Naive thymus-derived CD4-positive, alpha-beta T cell (primary cell): ENCODE data around the gene PCDHGC5. TPM values are rescaled to one million over a fixed set of nuclear protein-coding genes. Genes with fewer than 3 reads are reported as not detected.

Source experiments
- ATAC-seq: fragments of 150-1000 bp; cut with Tn5 transposase; 2 replicates; pipeline ENCODE4 v1.10.0; 2021; ENCODE audit warnings: mild to moderate bottlenecking, moderate library complexity
- CTCF ChIA-PET: fragments of 350-600 bp; sonication (Branson Sonifier 250); formaldehyde crosslinking; loops from one replicate; lab custom pipeline; 2021; ENCODE audit warnings: antibody characterized with exemption; lab: Charles Lee
- POLR2A ChIA-PET: fragments of 350-600 bp; sonication (Branson Sonifier 250); formaldehyde crosslinking; loops from one replicate; lab custom pipeline; 2021; ENCODE audit warnings: antibody characterized with exemption, inconsistent platforms; lab: Charles Lee
- DNase-seq, 9 donors: peaks; one replicate each; pipeline versions ENCODE4 v3.0.0 to v3.0.0-alpha.2; 2020 to 2022; ENCODE audit warnings: mixed read lengths in 1 of 9
- H3K27ac ChIP-seq: one replicate; pipeline ENCODE4 v1.7.0; 2013; ENCODE audit warnings: mild to moderate bottlenecking, low read depth, low read length, moderate library complexity
- H3K27me3 ChIP-seq, 2 donors: one replicate each; pipeline ENCODE4 v1.7.0; 2013; ENCODE audit warnings: low read length in 2 of 2, mild to moderate bottlenecking in 2 of 2, moderate library complexity in 2 of 2; ENCODE audit not compliant: control insufficient read depth in 2 of 2, insufficient read depth in 2 of 2
- H3K36me3 ChIP-seq, 3 experiments: 1 replicate in 2 of 3; 2 replicates in 1 of 3; pipeline ENCODE4 v1.7.0; 2013; ENCODE audit warnings: low read length in 3 of 3, mild to moderate bottlenecking in 3 of 3, moderate library complexity in 1 of 3; ENCODE audit not compliant: insufficient read depth in 3 of 3, control insufficient read depth in 2 of 3
- H3K4me1 ChIP-seq, 2 donors: one replicate each; pipeline ENCODE4 v1.7.0; 2013; ENCODE audit warnings: low read length in 2 of 2, mild to moderate bottlenecking in 2 of 2, moderate library complexity in 1 of 2; ENCODE audit not compliant: control insufficient read depth in 2 of 2, insufficient read depth in 2 of 2
- H3K4me3 ChIP-seq: 2 replicates; pipeline ENCODE4 v1.7.0; 2013; ENCODE audit warnings: mild to moderate bottlenecking, low read length
- H3K9me3 ChIP-seq, 3 experiments: 1 replicate in 2 of 3; 2 replicates in 1 of 3; pipeline ENCODE4 v1.7.0; 2013; ENCODE audit warnings: low read length in 3 of 3; ENCODE audit not compliant: control insufficient read depth in 2 of 3
- H3K27ac Mint-ChIP-seq, 9 donors: one replicate each; pipeline ENCODE4 v1.8.0; 2020 to 2022; ENCODE audit warnings: mixed read lengths in 9 of 9, mild to moderate bottlenecking in 8 of 9, moderate library complexity in 5 of 9, inconsistent platforms in 2 of 9
- H3K27me3 Mint-ChIP-seq, 5 donors: one replicate each; pipeline ENCODE4 v1.8.0; 2021 to 2022; ENCODE audit warnings: mixed read lengths in 5 of 5, mild to moderate bottlenecking in 1 of 5
- H3K36me3 Mint-ChIP-seq, 5 donors: one replicate each; pipeline ENCODE4 v1.8.0; 2020 to 2022; ENCODE audit warnings: mixed read lengths in 5 of 5, mild to moderate bottlenecking in 3 of 5, inconsistent platforms in 1 of 5
- H3K4me1 Mint-ChIP-seq, 7 donors: one replicate each; pipeline ENCODE4 v1.8.0; 2020 to 2022; ENCODE audit warnings: mixed read lengths in 7 of 7, mild to moderate bottlenecking in 3 of 7, inconsistent platforms in 1 of 7
- H3K4me3 Mint-ChIP-seq, 10 donors: one replicate each; pipeline ENCODE4 v1.8.0; 2020 to 2022; ENCODE audit warnings: mild to moderate bottlenecking in 10 of 10, mixed read lengths in 10 of 10, moderate library complexity in 6 of 10, inconsistent platforms in 2 of 10
- H3K9me3 Mint-ChIP-seq, 11 donors: one replicate each; pipeline ENCODE4 v1.8.0; 2020 to 2022; ENCODE audit warnings: mixed read lengths in 11 of 11, mild to moderate bottlenecking in 4 of 11, inconsistent platforms in 1 of 11, moderate library complexity in 1 of 11
- intact Hi-C, 2 donors: fragments of 100-400 bp; cut with micrococcal nuclease; formaldehyde crosslinking; loops; one replicate each; pipeline ENCODE4 v1.15.1; 2023
- polyA plus RNA-seq, 2 donors: library from polyadenylated mRNA; unstranded; fragments of 300-500 nt; fragmentation: Illumina TruSeq; gene quantifications; one replicate each; pipeline ENCODE4 v1.2.3, GENCODE V29; 2021
- total RNA-seq, 6 experiments: library from RNA in 5 of 6; stranded (reverse) in 5 of 6; gene quantifications; 1 replicate in 5 of 6; 2 replicates in 1 of 6; pipeline ENCODE4 v1.2.3 and lab custom pipeline; 2021 to 2026

PCDHGC5 gene
- total and polyA plus RNA-seq, 7 experiments from 2014 or later = 0.13 TPM; not detected in 6

- H3K4me1 ChIP-seq = peaks cover 0 to 13% of the 10 kb centered on the region in 2 donors
- ChIA-PET POLR2A (interaction anchor here (2.5 kb wide), 1 partner anchor 194 kb away, joined by 17 read pairs; the partner anchor contains the start of gene TAF7), CTCF (interaction anchor here (1.1 to 4.7 kb wide), 4 partner anchors 9 to 332 kb away, joined by 3 to 30 read pairs (median 13); partner anchors contain the start of genes PCDHB16, PCDHGA10 and TAF7)
- H3K27me3 ChIP-seq = no peaks in the 10 kb centered on the region
- ATAC-seq (no peak), DNase-seq (no peak)
- Mint-ChIP-seq H3K4me1 (peaks cover 21 to 35% (median 25%) of the 10 kb centered on the region in 7 donors), H3K9me3 (peaks cover 0 to 1% (median 0%) of the 10 kb centered on the region in 11 donors), H3K4me3 (peak overlapping the region in 8 of 10 donors; percentile 25 to 93 (median 85)), H3K36me3 (peaks cover 4 to 37% (median 6%) of the 10 kb centered on the region in 5 donors), H3K27me3 (no peaks in the 10 kb centered on the region), H3K27ac (peak overlapping the region in 8 of 9 donors; percentile 36 to 83 (median 73))
- no peak overlapping the region for H3K4me3 ChIP-seq
- peaks cover 0 to 41% (median 17%) of the 10 kb centered on the region in 3 experiments for H3K36me3 ChIP-seq
- intact Hi-C loops = loop anchor here (1.0 to 5.0 kb wide), 5 partner anchors 10 to 157 kb away; partner anchors contain the start of genes DIAPH1 (in 2 of the 2), HDAC3 (in 1 of the 2), PCDHGA4 (in 1 of the 2) and PCDHGB2 (in 1 of the 2)
- H3K9me3 ChIP-seq = no peaks in the 10 kb centered on the region
- peak overlapping the region; percentile 7 for H3K27ac ChIP-seq
Observed at GRCh38 chr5:141514330-141515133, 25.7 kb downstream of the PCDHGC5 start.

- DNase-seq (no peak), ATAC-seq (no peak)
- Mint-ChIP-seq H3K27me3 (no peaks in the 10 kb centered on the region), H3K27ac (peak overlapping the region in 7 of 9 donors; percentile 36 to 83 (median 71)), H3K9me3 (peaks cover 0 to 1% (median 0%) of the 10 kb centered on the region in 11 donors), H3K4me3 (peak overlapping the region in 1 of 10 donors; percentile 77), H3K36me3 (peaks cover 4 to 43% (median 9%) of the 10 kb centered on the region in 5 donors), H3K4me1 (peaks cover 21 to 32% (median 25%) of the 10 kb centered on the region in 7 donors)
- H3K27ac ChIP-seq = peak overlapping the region; percentile 7
- H3K4me3 ChIP-seq = no peak overlapping the region
- peaks cover 0 to 13% of the 10 kb centered on the region in 2 donors for H3K4me1 ChIP-seq
- H3K36me3 ChIP-seq = peaks cover 0 to 47% (median 18%) of the 10 kb centered on the region in 3 experiments
- no peaks in the 10 kb centered on the region for H3K9me3 ChIP-seq
- ChIA-PET POLR2A (interaction anchor here (0.5 kb wide), 1 partner anchor 53 kb away, joined by 3 read pairs; no protein-coding TSS in a partner anchor), CTCF (interaction anchor here (1.0 to 4.7 kb wide), 3 partner anchors 8 to 43 kb away, joined by 3 to 30 read pairs (median 4); no protein-coding TSS in a partner anchor)
- intact Hi-C loops = no loop called here
- H3K27me3 ChIP-seq = no peaks in the 10 kb centered on the region
Observed at GRCh38 chr5:141515141-141515540, 26.3 kb downstream of the PCDHGC5 start.

GRCh38 chr5:141515946-141516671 is 27.2 kb downstream of the PCDHGC5 start:
- H3K27me3 Mint-ChIP-seq = no peaks in the 10 kb centered on the region
- intact Hi-C loops = no loop called here
- ATAC-seq = no peak
- H3K9me3 Mint-ChIP-seq = peaks cover 0 to 1% (median 0%) of the 10 kb centered on the region in 11 donors
- H3K4me1 ChIP-seq = peaks cover 0 to 13% of the 10 kb centered on the region in 2 donors
- no peak for DNase-seq
- no peaks in the 10 kb centered on the region for H3K9me3 ChIP-seq
- H3K4me3 Mint-ChIP-seq = no peak overlapping the region
- peaks cover 21 to 33% (median 25%) of the 10 kb centered on the region in 7 donors for H3K4me1 Mint-ChIP-seq
- H3K4me3 ChIP-seq = no peak overlapping the region
- peaks cover 5 to 47% (median 14%) of the 10 kb centered on the region in 5 donors for H3K36me3 Mint-ChIP-seq
- POLR2A ChIA-PET = interaction anchor here (0.5 kb wide), 1 partner anchor 52 kb away, joined by 3 read pairs; no protein-coding TSS in a partner anchor
- H3K27ac ChIP-seq = no peak overlapping the region
- peak overlapping the region in 6 of 9 donors; percentile 18 to 76 (median 36) for H3K27ac Mint-ChIP-seq
- H3K36me3 ChIP-seq = peaks cover 2 to 57% (median 22%) of the 10 kb centered on the region in 3 experiments
- H3K27me3 ChIP-seq = no peaks in the 10 kb centered on the region
- CTCF ChIA-PET = interaction anchor here (1.0 to 4.7 kb wide), 3 partner anchors 7 to 42 kb away, joined by 3 to 30 read pairs (median 4); no protein-coding TSS in a partner anchor

- H3K4me3 ChIP-seq = no peak overlapping the region
- ChIA-PET CTCF (no interaction called here), POLR2A (no interaction called here)
- peak overlapping the region in 4 of 9 donors; percentile 18 to 66 (median 38) for H3K27ac Mint-ChIP-seq
- no peak overlapping the region for H3K4me3 Mint-ChIP-seq
- peaks cover 6 to 50% (median 18%) of the 10 kb centered on the region in 5 donors for H3K36me3 Mint-ChIP-seq
- intact Hi-C loops = no loop called here
- H3K27me3 Mint-ChIP-seq = no peaks in the 10 kb centered on the region
- peaks cover 21 to 37% (median 25%) of the 10 kb centered on the region in 7 donors for H3K4me1 Mint-ChIP-seq
- peaks cover 7 to 62% (median 27%) of the 10 kb centered on the region in 3 experiments for H3K36me3 ChIP-seq
- peaks cover 0 to 13% of the 10 kb centered on the region in 2 donors for H3K4me1 ChIP-seq
- no peaks in the 10 kb centered on the region for H3K27me3 ChIP-seq
- H3K9me3 ChIP-seq = no peaks in the 10 kb centered on the region
- H3K9me3 Mint-ChIP-seq = peaks cover 0 to 1% (median 0%) of the 10 kb centered on the region in 11 donors
- H3K27ac ChIP-seq = no peak overlapping the region
- no peak for ATAC-seq
- no peak for DNase-seq
Observed at GRCh38 chr5:141516672-141517025, 27.8 kb downstream of the PCDHGC5 start.

- H3K9me3 ChIP-seq = no peaks in the 10 kb centered on the region
- no peak for DNase-seq
- ChIA-PET POLR2A (no interaction called here), CTCF (no interaction called here)
- no peaks in the 10 kb centered on the region for H3K27me3 ChIP-seq
- peaks cover 0 to 13% of the 10 kb centered on the region in 2 donors for H3K4me1 ChIP-seq
- ATAC-seq = no peak
- Mint-ChIP-seq H3K9me3 (peaks cover 0 to 1% (median 0%) of the 10 kb centered on the region in 11 donors), H3K36me3 (peaks cover 6 to 50% (median 23%) of the 10 kb centered on the region in 5 donors), H3K4me3 (no peak overlapping the region), H3K27me3 (no peaks in the 10 kb centered on the region), H3K27ac (peak overlapping the region in 1 of 9 donors; percentile 21), H3K4me1 (peaks cover 20 to 41% (median 27%) of the 10 kb centered on the region in 7 donors)
- intact Hi-C loops = no loop called here
- H3K4me3 ChIP-seq = no peak overlapping the region
- H3K27ac ChIP-seq = no peak overlapping the region
- H3K36me3 ChIP-seq = peaks cover 14 to 69% (median 34%) of the 10 kb centered on the region in 3 experiments
Observed at GRCh38 chr5:141517312-141517711, 28.4 kb downstream of the PCDHGC5 start.
